Testis (tissue), 3 donors: ENCODE data around the gene TRMU. TPM values are rescaled to one million over a fixed set of nuclear protein-coding genes. Genes with fewer than 3 reads are reported as not detected.

Experiments used
- DNase-seq: peaks from one replicate; pipeline ENCODE4 v3.0.0-alpha.2; 2019
- H3K27ac ChIP-seq, 2 donors: fragments of 200-600 bp; sonication (generic); one replicate each; pipeline ENCODE4 v1.5.1; 2019
- H3K27me3 ChIP-seq: fragments of 200-600 bp; sonication (generic); one replicate; pipeline ENCODE4 v1.5.1; 2019
- H3K36me3 ChIP-seq: fragments of 200-600 bp; sonication (generic); one replicate; pipeline ENCODE4 v1.5.1; 2017; ENCODE audit warnings: low read depth; ENCODE audit errors: missing control alignments
- H3K4me1 ChIP-seq: fragments of 200-600 bp; sonication (generic); one replicate; pipeline ENCODE4 v1.5.1; 2019
- H3K4me3 ChIP-seq, 2 donors: fragments of 200-600 bp; sonication (generic); one replicate each; pipeline ENCODE4 v1.5.1; 2017 to 2019
- H3K9me3 ChIP-seq: fragments of 200-600 bp; sonication (generic); one replicate; pipeline ENCODE4 v1.5.1; 2017
- POLR2A ChIP-seq: fragments of 450-650 bp; IDR thresholded peaks from one replicate; pipeline ENCODE4 v1.6.1; 2017; ENCODE audit warnings: antibody characterized with exemption, mild to moderate bottlenecking, moderate library complexity
- WGBS, 2 donors: methylation state at CpG; one replicate each; pipeline ENCODE4 v1.1.5; 2018; 5-methylcytosine and 5-hydroxymethylcytosine counted together
- intact Hi-C: fragments of 100-400 bp; cut with DNase I; formaldehyde crosslinking; loops from one replicate; pipeline ENCODE4 v1.15.1; 2023; ENCODE audit warnings: low total_unique reads
- polyA plus RNA-seq: library from polyadenylated mRNA; stranded (reverse); fragments of 350-450 nt; fragmentation: Illumina TruSeq; extraction: RNeasy Lipid Tissue Mini Kit (QIAGEN cat#74804); gene quantifications from one replicate; pipeline ENCODE4 v1.2.3, GENCODE V29; 2014; ENCODE audit warnings: low read depth, low replicate concordance; ENCODE audit not compliant: insufficient read depth
- total RNA-seq, 2 donors: library from RNA; depleted of rRNA; stranded (reverse); fragments of >200 nt; gene quantifications; one replicate each; pipeline ENCODE4 v1.2.3, GENCODE V29; 2016
- TF ChIP-seq, protein P1 (sequence below), 3 experiments: fragments of 450-650 bp in 2 of 3; fragments of 200-600 bp in 1 of 3; sonication (generic) in 1 of 3; IDR thresholded peaks; one replicate each; pipeline ENCODE4 v1.5.1; 2016 to 2019; ENCODE audit warnings: antibody characterized with exemption in 3 of 3, mild to moderate bottlenecking in 2 of 3, moderate library complexity in 1 of 3

TRMU gene
- total and polyA plus RNA-seq, 3 donors from 2014 or later, result 24.8 to 63.5 (median 57.3) TPM

DNA sequence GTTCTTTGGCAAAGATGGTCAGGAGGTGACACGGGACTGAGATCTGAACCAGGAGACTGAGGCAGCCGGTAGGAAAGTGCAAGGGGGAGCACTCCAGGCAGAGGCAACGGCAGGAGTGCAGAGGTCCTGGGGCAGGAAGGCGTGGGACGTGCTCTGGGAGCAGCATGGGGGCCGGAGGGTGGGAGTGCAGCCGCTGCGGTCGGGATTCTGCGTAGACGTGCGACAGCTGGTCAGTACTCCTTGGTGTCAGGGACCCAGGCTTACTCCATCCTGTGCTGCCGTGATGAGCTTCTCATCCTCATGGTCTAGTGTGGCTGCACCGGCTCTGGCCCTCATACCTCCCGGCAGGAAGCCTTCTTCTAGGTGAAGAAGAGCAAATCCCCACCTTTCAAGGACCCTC lies 16.9 kb upstream of the TRMU start:
- Histone ChIP-seq H3K27ac (no peak overlapping the region), H3K36me3 (no peaks in the 10 kb centered on the region), H3K4me3 (no peak overlapping the region), H3K4me1 (peaks cover 11% of the 10 kb centered on the region), H3K27me3 (no peaks in the 10 kb centered on the region), H3K9me3 (no peaks in the 10 kb centered on the region)
- intact Hi-C loops, result loop anchor here (10.0 kb wide), 1 partner anchor 324 kb away; no protein-coding TSS in a partner anchor
- WGBS, 2 donors, result 63 to 66% methylated on average over 14 to 15 of the region's 15 CpGs
- TF ChIP-seq, protein P1, sequence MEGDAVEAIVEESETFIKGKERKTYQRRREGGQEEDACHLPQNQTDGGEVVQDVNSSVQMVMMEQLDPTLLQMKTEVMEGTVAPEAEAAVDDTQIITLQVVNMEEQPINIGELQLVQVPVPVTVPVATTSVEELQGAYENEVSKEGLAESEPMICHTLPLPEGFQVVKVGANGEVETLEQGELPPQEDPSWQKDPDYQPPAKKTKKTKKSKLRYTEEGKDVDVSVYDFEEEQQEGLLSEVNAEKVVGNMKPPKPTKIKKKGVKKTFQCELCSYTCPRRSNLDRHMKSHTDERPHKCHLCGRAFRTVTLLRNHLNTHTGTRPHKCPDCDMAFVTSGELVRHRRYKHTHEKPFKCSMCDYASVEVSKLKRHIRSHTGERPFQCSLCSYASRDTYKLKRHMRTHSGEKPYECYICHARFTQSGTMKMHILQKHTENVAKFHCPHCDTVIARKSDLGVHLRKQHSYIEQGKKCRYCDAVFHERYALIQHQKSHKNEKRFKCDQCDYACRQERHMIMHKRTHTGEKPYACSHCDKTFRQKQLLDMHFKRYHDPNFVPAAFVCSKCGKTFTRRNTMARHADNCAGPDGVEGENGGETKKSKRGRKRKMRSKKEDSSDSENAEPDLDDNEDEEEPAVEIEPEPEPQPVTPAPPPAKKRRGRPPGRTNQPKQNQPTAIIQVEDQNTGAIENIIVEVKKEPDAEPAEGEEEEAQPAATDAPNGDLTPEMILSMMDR (IDR thresholded peaks at IDR 0.05), result no peak
- no peak for TF ChIP-seq POLR2A
- DNase-seq, result no peak

- no peak for TF ChIP-seq POLR2A
- TF ChIP-seq, protein P1 (IDR thresholded peaks at IDR 0.05), result no peak
- WGBS, 2 donors, result 90 to 94% methylated on average over 10 of the region's 10 CpGs
- Histone ChIP-seq H3K9me3 (no peaks in the 10 kb centered on the region), H3K36me3 (no peaks in the 10 kb centered on the region), H3K27ac (no peak overlapping the region), H3K27me3 (no peaks in the 10 kb centered on the region), H3K4me3 (no peak overlapping the region), H3K4me1 (peaks cover 11% of the 10 kb centered on the region)
- intact Hi-C loops, result loop anchor here (10.0 kb wide), 1 partner anchor 325 kb away; no protein-coding TSS in a partner anchor
- DNase-seq, result no peak
These were observed 16.2 kb upstream of the TRMU start for GRCh38 chr22:46319319-46319718.

DNA sequence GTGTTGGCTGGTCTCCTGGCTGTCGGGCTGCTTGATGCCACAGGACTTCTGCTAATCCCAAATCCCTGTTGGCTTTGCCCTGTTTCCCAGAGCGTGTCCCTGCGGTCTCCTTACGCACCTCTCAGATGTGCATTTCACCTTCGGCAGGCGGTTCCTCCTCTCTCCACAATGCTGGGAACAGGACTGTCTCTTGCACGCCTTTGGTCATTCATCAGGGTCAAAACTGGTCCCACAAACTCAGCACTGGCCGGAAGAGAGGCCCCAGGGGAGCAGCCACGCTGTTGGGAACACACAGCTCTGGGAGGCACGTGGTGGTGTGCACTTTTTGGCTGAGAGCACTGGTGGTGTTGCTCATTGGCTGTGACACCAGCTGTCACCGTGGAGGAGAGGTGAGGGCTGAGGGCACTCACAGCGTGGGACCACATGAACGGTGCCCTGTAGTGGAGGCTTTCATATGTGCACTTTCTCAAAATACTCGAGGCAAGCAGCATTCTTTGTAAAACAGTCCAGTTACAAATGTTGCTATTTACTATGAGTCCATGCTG lies 15.3 kb upstream of the TRMU start:
- Histone ChIP-seq H3K9me3 (no peaks in the 10 kb centered on the region), H3K4me3 (no peak overlapping the region), H3K36me3 (no peaks in the 10 kb centered on the region), H3K27ac (no peak overlapping the region), H3K27me3 (no peaks in the 10 kb centered on the region), H3K4me1 (peaks cover 11% of the 10 kb centered on the region)
- no peak for TF ChIP-seq POLR2A
- TF ChIP-seq, protein P1 (IDR thresholded peaks at IDR 0.05), result no peak
- 86 to 91% methylated on average over 6 to 14 of the region's 14 CpGs for WGBS, 2 donors
- intact Hi-C loops, result no loop called here
- DNase-seq, result no peak

DNA sequence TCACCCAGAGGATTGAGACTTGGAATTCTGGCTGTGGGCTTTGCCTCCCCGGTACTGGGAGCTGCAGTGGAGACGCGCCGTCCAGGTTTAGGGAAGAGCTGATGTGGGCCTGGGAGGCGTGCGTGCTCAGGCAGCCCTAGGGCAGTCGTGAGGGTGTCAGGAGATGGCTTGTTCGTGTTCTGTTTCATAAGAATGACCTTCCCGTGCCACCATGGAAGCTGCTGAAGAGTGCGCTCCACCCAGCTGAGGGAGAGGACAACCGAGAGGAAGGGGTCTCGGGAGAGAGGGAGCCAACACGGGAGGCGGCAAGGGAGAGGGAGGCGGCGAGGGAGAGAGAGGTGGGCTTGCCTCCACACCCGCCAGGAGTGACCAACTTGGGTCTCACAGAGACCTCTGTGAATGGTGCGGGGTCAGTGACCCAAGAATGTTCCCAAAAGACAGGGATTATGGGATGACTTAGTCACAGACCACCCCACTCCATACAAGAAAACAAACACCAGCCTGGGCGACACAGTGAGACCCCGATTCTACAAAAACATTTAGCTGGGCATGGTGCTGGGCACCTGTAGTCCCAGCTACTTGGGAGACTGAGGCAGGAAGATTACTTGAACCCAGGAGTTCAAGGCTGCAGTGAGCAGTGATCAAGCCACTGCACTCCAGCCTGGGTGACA lies 14.7 kb upstream of the TRMU start:
- H3K36me3 ChIP-seq, result no peaks in the 10 kb centered on the region
- TF ChIP-seq, protein P1 (IDR thresholded peaks at IDR 0.05), result no peak
- TF ChIP-seq POLR2A, result no peak
- H3K27ac ChIP-seq, result no peak overlapping the region
- no peak overlapping the region for H3K4me3 ChIP-seq
- H3K9me3 ChIP-seq, result no peaks in the 10 kb centered on the region
- no peaks in the 10 kb centered on the region for H3K27me3 ChIP-seq
- intact Hi-C loops, result no loop called here
- peaks cover 11% of the 10 kb centered on the region for H3K4me1 ChIP-seq
- 95% methylated on average over 20 of the region's 20 CpGs for WGBS, 2 donors
- no peak for DNase-seq

DNA sequence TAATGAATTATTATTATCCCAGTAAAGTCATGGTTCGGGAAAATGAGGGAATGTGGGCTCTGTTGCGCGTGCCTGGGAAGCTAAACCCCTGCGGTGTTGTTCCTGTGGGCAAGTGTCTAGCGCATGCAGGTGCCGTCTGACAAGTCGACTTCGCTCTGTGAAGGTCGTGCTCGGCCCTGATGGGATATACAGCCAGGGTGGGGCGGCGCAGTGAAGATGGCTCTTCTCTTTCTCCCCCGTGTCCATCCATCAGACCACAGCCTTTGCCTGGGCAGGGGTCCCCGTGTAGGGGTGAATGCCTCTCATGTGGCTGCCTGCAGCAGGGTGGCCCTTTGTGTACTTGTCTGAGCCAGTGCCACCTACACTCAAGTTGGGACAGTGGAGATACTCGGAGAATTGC lies 12.8 kb upstream of the TRMU start:
- H3K27me3 ChIP-seq, result no peaks in the 10 kb centered on the region
- 94 to 97% methylated on average over 10 to 15 of the region's 15 CpGs for WGBS, 2 donors
- H3K36me3 ChIP-seq, result no peaks in the 10 kb centered on the region
- DNase-seq, result no peak
- intact Hi-C loops, result no loop called here
- no peak overlapping the region for H3K27ac ChIP-seq
- H3K4me3 ChIP-seq, result no peak overlapping the region
- H3K4me1 ChIP-seq, result peaks cover 9% of the 10 kb centered on the region
- no peaks in the 10 kb centered on the region for H3K9me3 ChIP-seq
- TF ChIP-seq, protein P1 (IDR thresholded peaks at IDR 0.05), result no peak
- no peak for TF ChIP-seq POLR2A
